Gastrocnemius medialis (tissue), 4 donors: Measurements from ENCODE around the gene ATP13A3. TPM values are rescaled to one million over a fixed set of nuclear protein-coding genes. Genes with fewer than 3 reads are reported as not detected.

Source experiments
- ATAC-seq, 2 donors: fragments of 150-250 bp; one replicate each; pipeline ENCODE4 v1.9.1; 2016
- DNase-seq, 2 donors: peaks; one replicate each; pipeline ENCODE4 v3.0.0-alpha.2; 2019
- H3K27ac ChIP-seq, 4 donors: fragments of 200-600 bp; sonication (generic); 1 replicate in 1 of 4; 2 replicates in 3 of 4; pipeline ENCODE4 v1.5.1; 2016 to 2018; ENCODE audit warnings: mild to moderate bottlenecking in 2 of 4, moderate library complexity in 1 of 4
- H3K27me3 ChIP-seq, 3 donors: fragments of 200-600 bp; sonication (generic) in 2 of 3; 1 replicate in 1 of 3; 2 replicates in 2 of 3; pipeline versions ENCODE4 v1.5.1 to v1.6.0; 2016 to 2019; ENCODE audit warnings: mild to moderate bottlenecking in 1 of 3, moderate library complexity in 1 of 3
- H3K36me3 ChIP-seq, 2 donors: fragments of 200-600 bp; sonication (generic) in 1 of 2; one replicate each; pipeline ENCODE4 v1.5.1; 2017 to 2018
- H3K4me1 ChIP-seq, 2 donors: fragments of 200-600 bp; sonication (generic) in 1 of 2; one replicate each; pipeline ENCODE4 v1.5.1; 2016 to 2017; ENCODE audit warnings: mild to moderate bottlenecking in 2 of 2
- H3K4me3 ChIP-seq, 4 donors: fragments of 200-600 bp; sonication (generic) in 3 of 4; 1 replicate in 1 of 4; 2 replicates in 3 of 4; pipeline ENCODE4 v1.5.1; 2016 to 2019; ENCODE audit warnings: mild to moderate bottlenecking in 2 of 4
- H3K9me3 ChIP-seq, 3 donors: fragments of 200-600 bp; sonication (generic) in 2 of 3; 1 replicate in 1 of 3; 2 replicates in 2 of 3; pipeline ENCODE4 v1.5.1; 2016 to 2019
- CTCF ChIP-seq, 5 experiments: fragments of 450-650 bp in 3 of 5; fragments of 200-600 bp in 2 of 5; sonication (generic) in 2 of 5; IDR thresholded peaks in 4 of 5; conservative IDR thresholded peaks in 1 of 5; 1 replicate in 4 of 5; 2 replicates in 1 of 5; pipeline ENCODE4 v1.5.1; 2016 to 2019; ENCODE audit warnings: antibody characterized with exemption in 5 of 5, mild to moderate bottlenecking in 3 of 5, moderate library complexity in 3 of 5
- POLR2A ChIP-seq, 2 donors: fragments of 450-650 bp; IDR thresholded peaks; one replicate each; pipeline ENCODE4 v1.6.1; 2017; ENCODE audit warnings: antibody characterized with exemption in 2 of 2, mild to moderate bottlenecking in 2 of 2, moderate library complexity in 2 of 2
- in situ Hi-C, 4 donors: fragments of 200-750 bp; cut with MboI; loops; one replicate each; pipeline versions ENCODE4 v1.15.0 to v1.8.0; 2017; ENCODE audit warnings: low sequenced_read_pairs in 4 of 4
- intact Hi-C: fragments of 100-400 bp; cut with DNase I; formaldehyde crosslinking; loops from one replicate; pipeline ENCODE4 v1.15.1; 2023; ENCODE audit warnings: low total_unique reads
- total RNA-seq, 4 donors: library from RNA; depleted of rRNA; stranded (reverse); fragments of >200 nt; gene quantifications; one replicate each; pipeline versions ENCODE4 v1.1.0 to v1.2.3, GENCODE V29; 2016

Gene ATP13A3
- total RNA-seq, 4 donors from 2014 or later: 31.8 to 90.2 (median 57.3) TPM

GRCh38 chr3:194464692-194465091 lies 22.1 kb downstream of the ATP13A3 start:
- ATAC-seq (no peak), DNase-seq (no peak)
- in situ Hi-C loops (no loop called here), intact Hi-C loops (no loop called here)
- H3K27me3 ChIP-seq: no peaks in the 10 kb centered on the region
- no peak overlapping the region for H3K4me3 ChIP-seq
- TF ChIP-seq CTCF (IDR thresholded peaks at IDR 0.05 in 4 of 5, conservative IDR thresholded peaks at IDR 0.05 in 1 of 5): no peak
- TF ChIP-seq POLR2A (IDR thresholded peaks at IDR 0.05): no peak
- H3K36me3 ChIP-seq: no peaks in the 10 kb centered on the region
- H3K27ac ChIP-seq: no peak overlapping the region
- H3K9me3 ChIP-seq: no peaks in the 10 kb centered on the region
- H3K4me1 ChIP-seq: no peaks in the 10 kb centered on the region

DNA sequence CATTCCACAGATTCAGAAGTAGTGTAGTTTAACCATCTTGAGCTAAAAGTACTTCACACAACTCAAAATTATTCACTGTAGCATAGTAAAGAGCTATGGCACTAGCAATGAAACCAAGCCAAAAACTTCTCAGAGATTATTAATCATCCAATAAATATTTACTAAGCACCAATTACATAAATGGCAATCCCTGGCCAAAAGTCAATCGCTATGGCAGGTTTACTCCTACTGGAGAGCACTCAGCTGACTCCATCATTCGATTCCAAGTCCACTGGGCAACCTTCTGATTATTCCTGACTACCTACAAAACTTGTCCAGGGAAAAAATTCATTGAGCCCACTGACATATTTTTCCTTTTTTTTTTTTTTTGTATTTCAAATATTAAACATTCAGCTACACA lies 23.9 kb downstream of the ATP13A3 start:
- Histone ChIP-seq H3K9me3 (no peaks in the 10 kb centered on the region), H3K4me3 (no peak overlapping the region), H3K4me1 (no peaks in the 10 kb centered on the region), H3K27ac (no peak overlapping the region), H3K36me3 (peaks cover 0 to 12% of the 10 kb centered on the region in 2 donors), H3K27me3 (no peaks in the 10 kb centered on the region)
- in situ Hi-C loops: no loop called here
- TF ChIP-seq CTCF (IDR thresholded peaks at IDR 0.05 in 4 of 5, conservative IDR thresholded peaks at IDR 0.05 in 1 of 5): no peak
- no peak for TF ChIP-seq POLR2A (IDR thresholded peaks at IDR 0.05)
- DNase-seq: no peak
- intact Hi-C loops: no loop called here
- ATAC-seq: no peak

GRCh38 chr3:194460566-194460965 lies 26.2 kb downstream of the ATP13A3 start:
- Histone ChIP-seq H3K9me3 (no peaks in the 10 kb centered on the region), H3K4me1 (no peaks in the 10 kb centered on the region), H3K27me3 (no peaks in the 10 kb centered on the region), H3K4me3 (no peak overlapping the region), H3K27ac (no peak overlapping the region), H3K36me3 (peaks cover 0 to 12% of the 10 kb centered on the region in 2 donors)
- no peak for TF ChIP-seq CTCF (IDR thresholded peaks at IDR 0.05 in 4 of 5, conservative IDR thresholded peaks at IDR 0.05 in 1 of 5)
- TF ChIP-seq POLR2A (IDR thresholded peaks at IDR 0.05): no peak
- no peak for DNase-seq
- no peak for ATAC-seq
- in situ Hi-C loops: no loop called here
- intact Hi-C loops: no loop called here

DNA sequence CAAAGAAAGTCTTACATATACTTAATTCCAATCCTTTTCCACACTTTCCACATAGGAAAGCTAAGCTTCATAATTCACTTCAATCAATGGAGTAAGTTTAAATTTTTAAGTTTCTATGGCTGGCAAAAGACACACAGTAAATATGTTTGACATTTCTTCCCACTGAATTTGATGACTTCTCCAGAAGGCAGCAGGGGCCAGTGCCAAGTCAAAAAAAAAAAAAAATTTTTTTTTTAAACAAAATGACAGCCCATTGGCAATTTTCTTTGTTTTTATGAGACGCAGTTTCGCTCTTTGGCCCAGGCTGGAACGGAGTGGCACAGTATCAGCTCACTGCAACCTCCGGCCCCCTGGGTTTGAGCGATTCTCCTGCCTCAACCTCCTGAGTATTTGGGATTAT lies 28.7 kb downstream of the ATP13A3 start:
- H3K4me1 ChIP-seq: no peaks in the 10 kb centered on the region
- in situ Hi-C loops (no loop called here), intact Hi-C loops (no loop called here)
- no peak for DNase-seq
- no peak for ATAC-seq
- no peak overlapping the region for H3K4me3 ChIP-seq
- H3K9me3 ChIP-seq: no peaks in the 10 kb centered on the region
- H3K27me3 ChIP-seq: no peaks in the 10 kb centered on the region
- H3K27ac ChIP-seq: no peak overlapping the region
- H3K36me3 ChIP-seq: peaks cover 0 to 29% of the 10 kb centered on the region in 2 donors
- no peak for TF ChIP-seq CTCF (IDR thresholded peaks at IDR 0.05 in 4 of 5, conservative IDR thresholded peaks at IDR 0.05 in 1 of 5)
- no peak for TF ChIP-seq POLR2A (IDR thresholded peaks at IDR 0.05)

DNA sequence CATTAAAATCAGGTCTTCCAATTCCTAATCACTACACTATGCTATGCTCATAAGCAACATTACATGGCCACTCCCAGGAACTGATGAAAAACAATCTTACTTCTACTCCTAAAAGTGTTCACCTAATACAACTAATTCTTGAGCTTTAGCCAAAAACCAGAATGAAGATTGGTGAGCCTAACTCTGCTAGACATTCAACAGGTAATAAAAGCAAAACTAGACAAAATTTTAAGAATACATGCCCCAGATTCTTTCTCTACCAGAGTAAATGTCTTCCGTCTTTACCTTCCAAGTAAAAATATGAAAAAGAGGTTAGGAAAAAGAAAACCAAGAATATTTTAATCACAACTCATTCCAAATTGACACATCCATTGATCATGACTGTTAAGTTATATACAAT lies 31.3 kb downstream of the ATP13A3 start:
- H3K27me3 ChIP-seq: no peaks in the 10 kb centered on the region
- H3K4me1 ChIP-seq: no peaks in the 10 kb centered on the region
- DNase-seq: no peak
- no peak overlapping the region for H3K27ac ChIP-seq
- H3K36me3 ChIP-seq: peaks cover 0 to 53% of the 10 kb centered on the region in 2 donors
- H3K9me3 ChIP-seq: no peaks in the 10 kb centered on the region
- no peak for TF ChIP-seq POLR2A (IDR thresholded peaks at IDR 0.05)
- TF ChIP-seq CTCF (IDR thresholded peaks at IDR 0.05 in 4 of 5, conservative IDR thresholded peaks at IDR 0.05 in 1 of 5): no peak
- intact Hi-C loops (no loop called here), in situ Hi-C loops (no loop called here)
- no peak overlapping the region for H3K4me3 ChIP-seq
- no peak for ATAC-seq
